CD4-positive, alpha-beta T cell treated with Interleukin-4 for 1 hour (primary cell): Measurements from ENCODE around the gene EPHX1.
A peak's percentile ranks its signal among the peaks of the same experiment; 100 is the strongest.
"Not testable (repeated sequence)": the region's sequence is repeated elsewhere in the genome, so short reads cannot be mapped to it uniquely, and the experiment has no call there.

ENCODE experiments used
- DNase-seq, 2 donors: peaks; one replicate each; pipeline ENCODE4 v3.0.0-alpha.2; 2020 to 2022

Gene EPHX1

DNA sequence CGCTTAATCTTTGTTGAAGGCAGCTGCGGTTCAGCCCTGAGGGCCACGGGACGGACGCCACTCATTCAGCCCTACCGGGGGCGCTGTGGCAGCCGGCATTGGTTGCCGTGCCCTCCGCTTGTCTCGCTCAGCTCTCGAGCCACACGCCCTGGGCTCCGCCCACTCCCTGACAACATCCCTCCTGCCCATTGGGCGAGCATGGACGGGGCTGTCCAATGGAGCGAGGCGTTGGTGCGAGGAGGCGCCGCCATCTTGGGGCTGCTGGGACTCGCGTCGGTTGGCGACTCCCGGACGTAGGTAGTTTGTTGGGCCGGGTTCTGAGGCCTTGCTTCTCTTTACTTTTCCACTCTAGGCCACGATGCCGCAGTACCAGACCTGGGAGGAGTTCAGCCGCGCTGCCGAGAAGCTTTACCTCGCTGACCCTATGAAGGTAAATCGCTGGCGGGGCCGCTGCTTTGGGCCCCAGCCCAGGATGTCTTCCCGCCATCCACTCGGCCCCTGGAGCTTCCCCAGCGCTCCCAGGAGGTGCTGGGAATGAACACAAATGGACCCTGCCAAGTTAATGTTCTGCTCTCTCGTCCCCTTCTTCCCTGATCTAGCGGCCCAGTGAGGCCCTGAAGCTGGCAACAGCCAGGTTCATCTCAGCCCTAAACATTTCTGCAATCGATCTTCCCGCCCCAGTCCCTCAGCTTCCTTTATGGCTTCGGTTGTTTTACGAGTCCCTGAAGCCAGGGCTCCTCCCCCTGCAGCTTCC is 32.2 kb upstream of the EPHX1 start, which contains the start of gene SRP9:
Gene SRP9 (plus strand): TSS at position 244 of the 754 bp plus-strand sequence. CDS start 115 bp downstream, at position 359.
- DNase-seq, result peak; percentile 99

DNA sequence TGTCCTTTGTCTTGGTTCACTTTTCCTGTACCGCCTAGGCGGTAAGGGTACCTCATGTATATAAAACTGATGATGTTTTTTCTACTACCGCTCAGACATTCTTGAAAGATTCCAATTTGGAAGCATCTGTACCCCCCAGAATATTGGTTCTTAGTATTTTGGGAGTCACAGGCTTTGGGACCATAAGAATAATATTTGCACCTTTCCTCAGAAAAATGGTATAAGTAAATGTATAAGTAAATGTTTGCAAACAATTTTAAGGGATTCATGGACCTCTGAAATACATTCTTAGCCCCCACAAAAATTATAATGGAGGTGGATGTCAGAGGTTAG is 31.6 kb upstream of the EPHX1 start:
- DNase-seq, result no peak

DNA sequence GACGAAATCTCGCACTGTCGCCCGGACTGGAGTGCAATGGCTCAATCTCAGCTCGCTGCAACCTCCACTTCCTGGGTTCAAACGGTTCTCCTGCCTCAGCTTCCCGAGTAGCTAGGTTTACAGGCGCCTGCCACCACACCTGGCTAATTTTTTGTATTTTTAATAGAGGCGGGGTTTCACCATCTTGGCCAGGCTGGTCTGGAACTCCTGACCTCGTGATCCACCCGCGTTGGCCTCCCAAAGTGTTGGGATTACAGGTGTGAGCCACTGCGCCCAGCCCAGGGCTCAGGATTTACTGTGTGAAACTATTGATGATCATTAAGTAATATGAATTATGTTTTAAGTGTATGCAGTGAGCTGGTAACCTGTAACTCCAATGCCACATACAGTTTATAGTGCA is 30.8 kb upstream of the EPHX1 start:
- peak in 1 of 2 donors; percentile 4 for DNase-seq

DNA sequence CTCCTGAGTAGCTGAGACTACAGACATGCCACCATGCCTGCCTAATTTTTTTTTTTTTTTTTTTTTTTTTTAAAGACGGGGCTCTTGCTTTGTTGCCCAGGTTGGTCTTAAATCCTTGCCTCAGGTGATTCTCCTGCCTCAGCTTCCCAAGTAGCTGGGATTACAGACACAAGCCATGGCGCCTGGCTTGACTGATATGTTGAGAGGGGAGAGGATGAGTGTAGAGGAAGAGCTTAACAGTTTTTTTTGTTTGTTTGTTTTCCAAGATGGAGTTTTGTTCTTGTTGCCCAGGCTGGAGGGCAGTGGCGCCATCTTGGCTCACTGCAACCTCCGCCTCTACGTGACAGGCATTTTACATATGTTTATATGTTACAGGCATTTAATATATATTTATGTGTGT is 29.8 kb upstream of the EPHX1 start:
- no peak for DNase-seq

DNA sequence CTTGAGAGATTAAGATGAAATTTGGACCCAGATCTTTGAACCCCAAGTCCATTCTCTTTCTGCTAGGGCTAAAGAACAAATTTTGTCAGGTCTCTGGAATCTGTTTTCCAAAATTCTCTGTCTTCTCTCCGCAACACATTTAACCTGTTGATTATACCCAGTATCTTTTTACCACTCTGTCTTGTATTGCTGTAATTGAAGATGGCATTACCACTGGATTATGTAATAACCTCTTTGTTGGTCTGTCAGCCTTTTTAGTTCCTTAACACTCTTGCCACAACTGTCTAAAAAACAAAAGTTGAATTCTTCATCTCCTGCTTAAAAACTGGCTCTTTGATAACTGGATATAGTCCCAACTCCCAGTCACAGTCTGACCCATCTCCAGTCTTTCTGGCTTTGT is 29.3 kb upstream of the EPHX1 start:
- no peak for DNase-seq

DNA sequence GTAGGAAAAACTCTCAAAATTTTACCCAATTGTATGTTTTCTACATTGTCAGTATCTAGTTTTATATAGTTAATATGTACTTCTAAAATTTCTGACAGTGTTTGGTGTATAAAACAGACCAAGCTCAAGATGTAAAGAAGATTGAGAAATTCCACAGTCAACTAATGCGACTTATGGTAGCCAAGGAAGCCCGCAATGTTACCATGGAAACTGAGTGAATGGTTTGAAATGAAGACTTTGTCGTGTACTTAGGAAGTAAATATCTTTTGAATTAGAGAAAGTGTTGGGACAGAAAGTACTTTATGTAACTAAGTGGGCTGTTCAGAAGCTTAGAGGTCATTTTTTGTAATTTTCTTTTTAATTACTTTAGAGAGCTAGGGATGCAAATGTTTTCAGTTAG is 20.8 kb upstream of the EPHX1 start:
- not testable (repeated sequence) for DNase-seq

DNA sequence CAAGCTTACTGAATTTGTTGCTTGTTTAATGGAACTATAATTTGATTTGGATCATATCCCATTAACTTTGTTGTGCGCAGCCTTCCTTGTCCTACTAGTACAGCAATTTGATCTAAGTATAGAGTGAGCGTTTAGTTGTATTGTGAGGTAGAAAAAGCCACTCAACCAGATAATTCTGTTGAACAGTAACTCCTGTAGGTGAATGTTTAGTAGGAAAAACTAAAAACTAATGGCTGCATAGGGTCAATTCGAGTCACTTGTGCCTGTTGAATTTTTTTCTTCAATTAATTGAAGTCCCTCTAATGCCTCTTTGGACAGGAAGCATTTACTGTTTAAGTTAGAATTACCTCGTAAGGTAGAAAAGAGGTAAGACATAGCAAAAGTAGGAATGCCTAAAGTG is 15.0 kb upstream of the EPHX1 start:
- DNase-seq, result no peak

DNA sequence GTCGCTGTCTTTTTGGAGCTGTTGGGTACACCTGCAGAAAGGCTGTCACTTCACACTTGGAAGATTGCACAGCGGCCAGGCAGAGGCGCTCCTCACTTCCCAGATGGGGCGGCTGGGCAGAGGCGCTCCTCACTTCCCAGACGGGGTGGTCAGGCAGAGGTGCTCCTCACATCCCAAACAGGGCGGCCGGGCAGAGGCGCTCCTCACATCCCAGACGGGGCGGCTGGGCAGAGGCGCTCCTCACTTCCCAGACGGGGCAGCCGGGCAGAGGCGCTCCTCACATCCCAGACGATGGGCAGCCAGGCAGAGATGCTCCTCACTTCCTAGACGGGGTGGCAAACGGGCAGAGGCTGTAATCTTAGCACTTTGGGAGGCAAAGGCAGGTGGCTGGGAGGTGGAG is 13.8 kb upstream of the EPHX1 start:
- DNase-seq, result not testable (repeated sequence)

DNA sequence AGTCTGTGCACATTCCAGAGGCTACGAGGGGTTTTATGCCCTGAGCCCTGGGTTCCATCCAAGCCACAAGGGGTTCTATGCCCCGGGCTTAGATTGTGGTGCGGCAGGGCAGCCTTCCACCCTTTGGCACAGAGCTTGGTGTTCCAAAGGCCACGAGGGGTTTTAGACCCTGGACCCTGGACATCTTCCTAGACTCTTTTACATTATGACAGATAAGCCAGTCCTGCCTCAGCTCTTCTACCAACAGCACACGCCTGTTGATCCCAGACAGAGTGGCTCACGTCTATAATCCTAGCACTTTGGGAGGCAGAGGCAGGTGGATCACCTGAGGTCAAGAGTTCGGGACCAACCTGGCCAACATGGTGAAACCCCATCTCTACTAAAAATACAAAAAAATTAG is 8.8 kb upstream of the EPHX1 start:
- DNase-seq, result not testable (repeated sequence)

DNA sequence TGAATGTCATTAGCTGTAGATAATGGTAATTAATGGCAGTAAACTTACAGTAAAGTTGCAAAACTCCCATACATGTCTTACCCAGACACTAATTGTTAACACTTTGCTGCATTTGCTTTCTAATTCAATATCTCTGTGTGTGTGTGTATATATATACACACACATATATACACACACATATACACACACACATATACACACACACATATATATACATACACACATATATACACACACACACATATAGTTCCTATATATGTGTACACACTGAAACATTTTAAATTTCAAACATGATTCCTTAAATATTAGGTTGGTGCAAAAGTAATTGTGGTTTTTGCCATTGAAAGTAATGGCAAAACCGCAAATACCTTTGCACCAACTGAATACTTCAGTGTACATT is 3.7 kb upstream of the EPHX1 start:
- no peak for DNase-seq

DNA sequence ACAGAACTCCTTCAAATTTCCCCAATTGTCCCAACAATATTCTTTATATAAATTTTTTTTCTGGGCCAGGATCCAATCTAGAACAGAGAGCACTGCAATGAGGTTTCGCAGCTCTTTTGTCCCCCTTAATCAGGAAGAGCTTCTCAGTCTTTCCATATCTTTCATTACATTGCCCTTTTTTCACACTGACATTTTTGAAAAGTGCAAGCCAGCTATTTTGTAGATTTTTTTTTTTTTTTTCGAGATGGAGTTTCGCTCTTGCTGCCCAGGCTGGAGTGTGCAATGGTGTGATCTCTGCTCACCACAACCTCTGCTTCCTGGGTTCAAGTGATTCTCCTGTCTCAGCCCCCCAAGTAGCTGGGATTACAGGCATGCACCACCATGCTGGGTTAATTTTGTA is 3.2 kb upstream of the EPHX1 start:
- not testable (repeated sequence) for DNase-seq

DNA sequence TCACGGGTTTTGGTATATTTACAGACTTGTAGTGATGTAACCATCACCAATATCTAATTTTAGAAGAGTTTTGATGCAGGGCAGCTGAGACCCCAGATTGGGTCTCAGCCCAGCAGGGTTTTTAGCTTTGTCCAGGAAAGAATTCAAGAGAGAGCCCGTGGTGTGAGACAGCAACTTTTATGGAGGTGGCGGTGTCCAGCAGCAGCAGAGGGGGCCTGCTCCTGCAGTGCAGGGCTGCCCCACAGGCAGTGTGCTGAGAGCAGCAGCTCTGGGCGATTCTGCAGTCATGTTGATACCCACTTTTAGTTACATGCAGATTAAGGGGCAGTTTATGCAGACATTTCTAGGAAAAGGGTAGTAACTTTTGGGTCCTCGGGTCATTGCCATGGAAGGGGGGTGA is 1.8 kb upstream of the EPHX1 start:
- no peak for DNase-seq

DNA sequence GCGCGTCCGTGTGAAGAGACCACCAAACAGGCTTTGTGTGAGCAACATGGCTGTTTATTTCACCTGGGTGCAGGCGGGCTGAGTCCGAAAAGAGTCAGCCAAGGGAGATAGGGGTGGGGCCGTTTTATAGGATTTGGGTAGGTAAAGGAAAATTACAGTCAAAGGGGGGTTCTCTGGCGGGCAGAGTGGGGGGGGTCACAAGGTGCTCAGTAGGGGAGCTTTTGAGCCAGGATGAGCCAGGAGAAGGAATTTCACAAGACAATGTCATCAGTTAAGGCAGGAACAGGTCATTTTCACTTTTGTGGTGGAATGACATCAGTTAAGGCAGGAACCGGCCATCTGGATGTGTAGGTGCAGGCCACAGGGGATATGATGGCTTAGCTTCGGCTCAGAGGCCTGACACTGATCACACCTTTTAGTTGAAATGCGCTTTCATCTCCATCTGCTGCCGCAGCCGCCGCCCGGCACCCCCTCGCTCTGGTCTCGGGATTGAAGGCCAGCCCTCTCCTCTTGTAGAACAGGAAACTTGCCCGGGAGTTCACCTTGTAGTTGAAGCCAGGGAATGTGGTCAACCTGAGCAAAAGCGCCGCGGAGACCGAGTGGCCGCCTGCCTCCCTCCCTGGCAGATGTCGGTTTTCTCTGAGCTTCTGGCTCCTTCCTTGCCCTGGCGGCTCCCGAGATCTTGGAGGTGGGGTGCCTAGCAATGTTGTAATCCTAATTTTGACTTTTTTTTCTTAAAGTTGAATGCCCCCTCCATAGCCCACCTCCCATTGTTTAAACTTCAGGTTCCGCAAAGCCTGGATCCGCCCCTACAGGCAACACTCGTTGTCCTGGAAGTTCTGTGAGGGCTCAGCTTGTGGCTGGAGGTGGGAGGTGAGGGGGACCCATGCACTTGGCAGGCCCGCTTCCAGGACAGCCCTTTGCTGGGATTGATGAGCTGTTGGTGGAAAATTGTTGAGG is 935 bp downstream of the EPHX1 start:
- DNase-seq, result not testable (repeated sequence)

DNA sequence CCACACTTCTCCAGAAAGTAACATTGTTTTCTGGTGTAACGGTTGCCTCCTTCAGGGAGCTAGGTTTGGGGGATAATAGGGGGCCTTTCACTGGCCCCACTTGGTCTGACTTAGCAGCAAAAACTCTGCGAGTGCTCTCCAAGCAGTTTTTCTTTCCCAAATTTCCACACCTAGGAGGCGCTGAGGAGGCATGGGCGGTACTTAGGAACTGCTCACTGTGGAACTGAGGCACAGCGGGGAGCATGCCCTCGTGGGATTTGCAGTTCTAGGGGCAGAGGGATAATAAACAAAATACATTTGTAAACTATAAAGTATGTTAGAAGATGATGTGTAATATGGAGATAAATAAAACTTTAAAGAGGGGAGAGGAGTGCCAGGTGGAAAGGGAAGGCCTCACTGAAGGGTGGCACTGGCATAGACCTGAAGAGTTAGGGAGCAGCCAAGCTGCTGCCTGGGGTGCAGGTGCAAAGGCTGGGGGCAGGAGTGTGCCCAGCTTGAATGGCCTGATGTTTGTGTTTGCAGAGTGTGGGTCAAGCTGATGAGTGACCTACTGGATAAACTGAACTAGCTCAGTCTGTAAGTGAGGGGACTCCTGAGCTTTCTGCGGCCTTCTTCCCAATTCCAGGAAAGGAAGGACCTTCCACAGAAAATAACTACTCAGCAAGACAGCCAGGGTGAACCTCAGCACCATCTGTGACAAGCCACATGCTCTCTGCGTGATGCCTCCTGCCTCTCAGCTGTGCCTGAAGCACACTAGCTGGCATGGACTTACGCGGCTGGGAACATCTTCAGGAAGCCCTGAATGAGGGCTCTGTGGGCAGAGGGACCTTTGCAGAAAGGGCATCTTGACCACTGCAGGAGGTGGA is 1.9 kb downstream of the EPHX1 start:
- DNase-seq, result no peak

DNA sequence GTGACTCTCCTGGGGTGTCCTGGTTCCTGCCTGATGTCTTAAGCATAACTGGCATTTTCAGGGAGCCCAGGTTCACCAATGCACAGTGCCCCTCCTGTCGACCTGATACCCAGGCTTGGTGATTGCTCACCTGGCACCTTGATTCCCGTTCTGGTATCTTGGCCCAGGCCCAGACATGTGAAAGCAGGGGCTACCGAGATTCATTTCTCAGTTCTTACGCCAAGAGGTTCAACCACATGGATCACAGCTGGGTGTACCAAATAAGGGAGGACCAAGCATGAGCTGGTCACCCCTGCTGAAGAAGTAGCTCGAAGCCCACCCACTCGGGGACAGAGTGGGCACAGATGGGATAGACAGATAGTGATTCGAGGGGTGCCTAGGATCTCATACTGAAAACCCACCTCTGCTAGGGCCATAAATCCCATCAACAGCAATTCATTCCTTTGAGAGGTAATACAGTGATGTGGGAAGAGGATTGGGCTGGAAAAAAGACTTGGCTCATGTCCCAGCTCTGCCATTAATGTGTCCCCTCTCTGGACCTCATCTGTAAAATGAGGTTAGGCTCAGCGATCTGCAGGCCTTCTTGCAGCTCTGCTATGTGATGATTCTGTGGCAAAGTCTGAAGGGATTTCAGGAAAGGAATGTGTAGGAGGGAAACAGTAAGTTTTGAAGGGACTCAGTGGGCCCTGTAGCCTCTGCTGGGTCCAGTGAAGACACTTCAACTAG is 2.7 kb downstream of the EPHX1 start:
- no peak for DNase-seq

DNA sequence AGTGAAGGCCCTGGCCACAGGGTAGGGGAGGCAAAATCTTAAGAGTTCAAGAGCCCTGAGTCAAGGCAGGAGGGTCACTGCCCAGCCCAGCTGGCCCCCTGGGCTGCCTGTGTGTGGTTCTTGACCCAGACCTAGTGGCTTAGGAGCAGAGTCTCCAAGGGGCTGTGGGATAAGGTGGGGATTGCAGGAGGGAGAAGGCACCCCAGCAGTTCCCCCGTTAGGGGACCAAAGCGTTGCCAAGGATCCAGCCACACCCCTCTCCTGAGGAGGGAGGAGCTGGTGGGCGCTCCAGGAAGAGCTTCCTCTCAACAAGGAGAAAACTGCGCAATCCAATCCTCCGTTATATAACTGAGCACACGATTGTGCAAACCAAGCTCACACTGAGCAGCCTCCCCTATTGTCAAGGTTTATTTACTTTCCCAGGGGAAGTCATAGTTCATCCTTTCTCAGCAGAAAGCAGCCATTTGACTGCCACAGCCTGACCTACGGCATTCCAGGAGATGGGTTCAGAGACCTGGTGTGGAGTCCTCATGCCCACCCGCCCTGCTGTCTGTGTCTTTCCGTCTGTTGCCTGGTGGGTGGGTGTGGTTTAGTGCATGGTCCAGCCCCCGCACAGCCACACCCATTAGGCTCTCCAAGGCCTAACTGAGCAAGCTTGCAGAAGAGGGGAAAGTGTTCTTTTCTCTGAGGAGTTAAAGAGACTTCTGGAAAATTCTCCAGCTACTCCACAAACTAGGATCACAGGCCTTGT is 3.5 kb downstream of the EPHX1 start:
- no peak for DNase-seq

DNA sequence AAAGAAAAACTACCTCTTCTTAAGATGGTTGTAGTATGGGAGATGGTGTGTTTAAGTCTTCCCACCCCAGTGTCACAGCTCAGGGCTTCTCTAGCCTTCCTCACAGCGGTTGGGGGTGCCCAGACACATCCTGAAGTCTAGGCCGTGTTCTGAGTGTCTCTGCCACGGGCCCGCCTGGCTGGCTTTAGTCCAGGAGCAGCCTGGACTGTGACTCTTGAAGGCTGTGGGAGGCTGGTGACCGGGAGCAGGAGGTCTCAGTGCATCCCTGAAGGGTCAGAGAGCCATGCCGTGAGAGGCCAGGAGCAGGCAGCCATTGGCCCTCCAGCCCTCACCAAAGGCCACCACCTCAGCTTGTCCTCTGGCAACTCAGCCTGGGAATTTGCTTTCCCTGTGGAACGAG is 4.5 kb downstream of the EPHX1 start:
- no peak for DNase-seq

DNA sequence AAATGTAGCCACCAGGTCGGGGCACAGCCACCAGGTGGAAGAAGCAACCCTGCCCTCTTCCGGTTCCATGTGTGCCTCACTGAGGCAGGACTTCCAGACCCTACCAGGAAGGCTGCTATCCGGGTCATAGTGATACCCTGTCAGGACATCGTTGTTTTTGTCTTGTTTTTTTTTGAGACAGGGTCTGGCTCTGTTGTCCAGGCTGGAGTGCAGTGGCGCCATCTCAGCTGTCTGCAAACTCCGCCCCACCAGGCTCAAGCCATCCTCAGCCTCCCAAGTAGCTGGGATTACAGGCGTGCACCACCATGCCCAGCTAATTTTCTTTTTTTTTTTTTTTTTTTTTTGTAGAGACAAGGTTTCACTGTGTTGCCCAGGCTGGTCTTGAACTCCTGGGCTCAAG is 5.2 kb downstream of the EPHX1 start:
- not testable (repeated sequence) for DNase-seq

DNA sequence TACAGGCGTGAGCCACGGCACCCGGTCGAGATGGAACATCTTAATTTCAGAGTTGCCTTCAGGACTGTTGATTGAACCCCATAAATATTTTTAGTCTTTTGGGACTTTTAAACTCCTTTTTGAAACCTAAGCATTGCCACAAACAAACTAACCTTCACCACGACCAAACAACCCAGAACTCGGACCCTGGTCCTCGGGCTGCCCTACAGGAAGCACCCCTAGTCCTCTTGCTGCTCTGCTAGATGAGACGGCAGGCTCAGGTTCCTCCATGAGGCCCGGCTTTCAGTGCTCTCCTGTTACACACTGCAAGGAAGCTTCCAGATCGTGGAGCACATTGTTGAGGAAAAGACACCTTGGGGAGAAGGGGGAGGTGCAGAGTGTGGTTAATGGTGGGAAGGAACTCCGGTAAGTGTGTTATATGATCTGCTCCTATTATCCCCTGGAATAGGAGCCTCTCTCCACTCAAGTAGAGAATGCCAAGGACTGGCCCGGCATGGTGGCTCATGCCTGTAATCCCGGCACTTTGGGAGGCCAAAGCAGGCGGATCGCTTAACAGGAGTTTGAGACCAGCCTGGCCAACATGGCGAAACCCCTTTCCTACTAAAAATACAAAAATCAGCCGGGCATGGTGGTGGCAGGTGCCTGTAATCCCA is 5.7 kb downstream of the EPHX1 start:
- DNase-seq, result no peak

DNA sequence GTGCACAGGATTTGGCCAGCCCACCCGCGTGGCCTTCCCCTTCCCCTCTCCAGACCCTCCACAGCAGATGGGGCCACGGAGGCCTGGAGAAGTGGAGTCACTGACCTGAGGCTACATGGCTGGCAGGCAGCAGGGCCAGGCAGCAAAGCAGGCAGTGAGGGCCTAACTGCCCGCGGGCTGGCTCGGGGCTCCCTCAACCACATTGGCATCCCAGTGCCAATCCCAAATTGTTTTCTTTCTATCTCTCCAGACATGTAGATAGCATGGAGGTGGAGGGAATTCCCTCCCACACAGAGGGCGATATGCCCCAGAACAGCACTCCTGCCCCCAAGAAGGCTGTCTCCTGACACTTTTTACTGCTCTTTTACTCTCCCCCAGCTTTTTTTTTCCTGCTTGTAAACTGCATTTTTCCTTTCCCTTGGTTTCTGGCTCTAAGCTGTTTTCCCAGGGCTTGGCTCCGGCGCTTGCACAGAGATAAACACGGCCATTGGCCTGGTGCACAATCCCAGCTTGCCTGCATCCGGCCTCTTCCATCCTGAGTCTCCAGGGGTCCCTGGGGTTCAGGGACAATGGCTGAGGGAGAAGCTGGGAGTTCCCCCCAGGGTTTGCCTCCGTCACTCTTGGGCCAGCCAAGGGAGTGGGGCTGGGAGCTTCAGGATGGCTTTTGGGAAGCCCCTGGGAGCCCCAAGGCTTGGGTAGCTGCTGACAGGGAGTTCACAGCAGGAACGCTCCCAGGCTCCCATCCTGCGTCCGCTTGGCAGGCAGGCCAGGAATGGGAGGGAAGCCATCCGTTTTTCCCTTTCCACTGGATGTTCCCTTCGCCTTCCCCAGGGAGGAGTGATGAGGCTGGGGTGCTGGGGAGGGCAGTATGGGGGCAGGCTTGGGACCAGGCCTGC is 7.0 kb downstream of the EPHX1 start:
- no peak for DNase-seq
